Hepatocyte (in vitro differentiated cells): ENCODE data around the gene NEIL3. TPM values are rescaled to one million over a fixed set of nuclear protein-coding genes. Genes with fewer than 3 reads are reported as not detected.

Experiments used
- DNase-seq: peaks from one replicate; pipeline ENCODE4 v3.0.0-alpha.2; 2016; ENCODE audit warnings: low spot score
- H2AFZ ChIP-seq: fragments of 200-600 bp; sonication (generic); 2 replicates; pipeline ENCODE4 v1.6.0; 2016; ENCODE audit warnings: antibody characterized with exemption, mild to moderate bottlenecking
- H3K27ac ChIP-seq: fragments of 200-600 bp; sonication (generic); 2 replicates; pipeline ENCODE4 v1.5.1; 2016; ENCODE audit warnings: mild to moderate bottlenecking
- H3K27me3 ChIP-seq: fragments of 200-600 bp; sonication (generic); 2 replicates; pipeline ENCODE4 v1.6.1; 2016
- H3K36me3 ChIP-seq: fragments of 200-600 bp; sonication (generic); replicated peaks from 2 replicates; pipeline ENCODE4 v1.5.1; 2016; ENCODE audit warnings: low read depth; ENCODE audit not compliant: insufficient read depth
- H3K4me1 ChIP-seq: fragments of 200-600 bp; sonication (generic); 2 replicates; pipeline ENCODE4 v1.5.1; 2016; ENCODE audit warnings: mild to moderate bottlenecking, moderate library complexity; ENCODE audit not compliant: insufficient read depth
- H3K4me2 ChIP-seq: fragments of 200-600 bp; sonication (generic); 2 replicates; pipeline ENCODE4 v1.6.0; 2016
- H3K4me3 ChIP-seq: fragments of 200-600 bp; sonication (generic); 2 replicates; pipeline ENCODE4 v1.5.1; 2016; ENCODE audit warnings: mild to moderate bottlenecking
- H3K79me2 ChIP-seq: fragments of 200-600 bp; sonication (generic); 2 replicates; pipeline ENCODE4 v1.6.0; 2017; ENCODE audit warnings: mild to moderate bottlenecking
- H3K9me2 ChIP-seq: fragments of 200-600 bp; sonication (generic); replicated peaks from 2 replicates; pipeline ENCODE4 v1.6.0; 2017; ENCODE audit warnings: mild to moderate bottlenecking; ENCODE audit not compliant: insufficient read depth
- H3K9me3 ChIP-seq: fragments of 200-600 bp; sonication (generic); 2 replicates; pipeline ENCODE4 v1.5.1; 2016; ENCODE audit warnings: low read depth, mild to moderate bottlenecking
- H4K20me1 ChIP-seq: fragments of 200-600 bp; sonication (generic); 2 replicates; pipeline ENCODE4 v1.6.0; 2016; ENCODE audit warnings: mild to moderate bottlenecking; ENCODE audit not compliant: insufficient read depth, poor library complexity, severe bottlenecking
- CTCF ChIP-seq: fragments of 200-600 bp; sonication (generic); IDR thresholded peaks from 2 replicates; pipeline ENCODE4 v1.5.1; 2016; ENCODE audit warnings: antibody characterized with exemption, mild to moderate bottlenecking; ENCODE audit not compliant: poor library complexity
- EZH2 ChIP-seq: fragments of 200-600 bp; sonication (generic); IDR thresholded peaks from 2 replicates; pipeline ENCODE4 v1.6.1; 2016; ENCODE audit warnings: antibody characterized with exemption, mild to moderate bottlenecking, borderline replicate concordance
- EZH2phosphoT487 ChIP-seq: fragments of 200-600 bp; sonication (generic); IDR thresholded peaks from one replicate; pipeline ENCODE4 v1.6.1; 2018; ENCODE audit warnings: antibody characterized with exemption, mild to moderate bottlenecking, low read depth, moderate library complexity; ENCODE audit not compliant: unreplicated experiment, severe bottlenecking
- WGBS: methylation state at CpG from one replicate; pipeline ENCODE4 v1.1.6; 2016; ENCODE audit warnings: low lambda C conversion rate; ENCODE audit errors: missing lambda C conversion rate; 5-methylcytosine and 5-hydroxymethylcytosine counted together
- polyA plus RNA-seq: library from polyadenylated mRNA; unstranded; fragments of >200 nt; fragmentation: Nextera tagmentation; extraction: Ambion mirVana; gene quantifications from 2 replicates; pipeline ENCODE4 v1.2.1, GENCODE V29; 2016
- total RNA-seq: library from RNA; depleted of rRNA; stranded (reverse); fragments of >200 nt; gene quantifications from 2 replicates; pipeline ENCODE4 v1.2.3, GENCODE V29; 2014

The NEIL3 gene
- total and polyA plus RNA-seq, 2 experiments from 2014 or later, result 0.87 to 2.0 TPM

GRCh38 chr4:177339477-177340374 is 30.1 kb downstream of the NEIL3 start:
- Histone ChIP-seq H3K79me2 (no peaks in the 10 kb centered on the region), H3K36me3 (no peaks in the 10 kb centered on the region), H3K4me3 (no peak overlapping the region), H3K27ac (no peak overlapping the region), H3K4me1 (no peaks in the 10 kb centered on the region), H3K9me2 (no peaks in the 10 kb centered on the region), H3K4me2 (no peak overlapping the region), H3K9me3 (no peaks in the 10 kb centered on the region), H2AFZ (no peak overlapping the region), H4K20me1 (no peaks in the 10 kb centered on the region), H3K27me3 (no peaks in the 10 kb centered on the region)
- TF ChIP-seq CTCF (peak; percentile 76), EZH2 (no peak)
- DNase-seq, result peak; percentile 34
- 67% methylated on average over 5 of the region's 5 CpGs for WGBS

GRCh38 chr4:177348348-177348747 is 38.7 kb downstream of the NEIL3 start:
- TF ChIP-seq EZH2 (no peak), EZH2phosphoT487 (no peak), CTCF (no peak)
- H3K36me3 ChIP-seq, result no peaks in the 10 kb centered on the region
- H3K27ac ChIP-seq, result no peak overlapping the region
- H3K9me3 ChIP-seq, result no peaks in the 10 kb centered on the region
- H3K27me3 ChIP-seq, result no peaks in the 10 kb centered on the region
- no peaks in the 10 kb centered on the region for H4K20me1 ChIP-seq
- H3K4me2 ChIP-seq, result no peak overlapping the region
- no peaks in the 10 kb centered on the region for H3K4me1 ChIP-seq
- WGBS, result 96% methylated on average over 8 of the region's 8 CpGs
- H2AFZ ChIP-seq, result no peak overlapping the region
- no peak for DNase-seq
- H3K9me2 ChIP-seq, result no peaks in the 10 kb centered on the region
- H3K79me2 ChIP-seq, result no peaks in the 10 kb centered on the region
- no peak overlapping the region for H3K4me3 ChIP-seq

GRCh38 chr4:177349191-177349590 is 39.5 kb downstream of the NEIL3 start:
- H3K36me3 ChIP-seq, result no peaks in the 10 kb centered on the region
- TF ChIP-seq EZH2, result no peak
- no peak for TF ChIP-seq CTCF
- no peak for TF ChIP-seq EZH2phosphoT487
- H3K4me3 ChIP-seq, result no peak overlapping the region
- H2AFZ ChIP-seq, result no peak overlapping the region
- no peaks in the 10 kb centered on the region for H3K79me2 ChIP-seq
- DNase-seq, result no peak
- H3K27me3 ChIP-seq, result no peaks in the 10 kb centered on the region
- no peaks in the 10 kb centered on the region for H3K4me1 ChIP-seq
- no peak overlapping the region for H3K27ac ChIP-seq
- no peaks in the 10 kb centered on the region for H3K9me3 ChIP-seq
- WGBS, result 89% methylated on average over 6 of the region's 6 CpGs
- no peaks in the 10 kb centered on the region for H3K9me2 ChIP-seq
- H4K20me1 ChIP-seq, result no peaks in the 10 kb centered on the region
- H3K4me2 ChIP-seq, result no peak overlapping the region
